GM18517 (cell line): ENCODE data around the gene PPP6R1.

Experiments
- ATAC-seq: cut with Tn5 transposase; IDR thresholded peaks from one replicate; pipeline ENCODE4 v1.9.1; 2021; ENCODE audit warnings: mild to moderate bottlenecking, moderate library complexity; ENCODE audit not compliant: unreplicated experiment

The PPP6R1 gene, protein sequence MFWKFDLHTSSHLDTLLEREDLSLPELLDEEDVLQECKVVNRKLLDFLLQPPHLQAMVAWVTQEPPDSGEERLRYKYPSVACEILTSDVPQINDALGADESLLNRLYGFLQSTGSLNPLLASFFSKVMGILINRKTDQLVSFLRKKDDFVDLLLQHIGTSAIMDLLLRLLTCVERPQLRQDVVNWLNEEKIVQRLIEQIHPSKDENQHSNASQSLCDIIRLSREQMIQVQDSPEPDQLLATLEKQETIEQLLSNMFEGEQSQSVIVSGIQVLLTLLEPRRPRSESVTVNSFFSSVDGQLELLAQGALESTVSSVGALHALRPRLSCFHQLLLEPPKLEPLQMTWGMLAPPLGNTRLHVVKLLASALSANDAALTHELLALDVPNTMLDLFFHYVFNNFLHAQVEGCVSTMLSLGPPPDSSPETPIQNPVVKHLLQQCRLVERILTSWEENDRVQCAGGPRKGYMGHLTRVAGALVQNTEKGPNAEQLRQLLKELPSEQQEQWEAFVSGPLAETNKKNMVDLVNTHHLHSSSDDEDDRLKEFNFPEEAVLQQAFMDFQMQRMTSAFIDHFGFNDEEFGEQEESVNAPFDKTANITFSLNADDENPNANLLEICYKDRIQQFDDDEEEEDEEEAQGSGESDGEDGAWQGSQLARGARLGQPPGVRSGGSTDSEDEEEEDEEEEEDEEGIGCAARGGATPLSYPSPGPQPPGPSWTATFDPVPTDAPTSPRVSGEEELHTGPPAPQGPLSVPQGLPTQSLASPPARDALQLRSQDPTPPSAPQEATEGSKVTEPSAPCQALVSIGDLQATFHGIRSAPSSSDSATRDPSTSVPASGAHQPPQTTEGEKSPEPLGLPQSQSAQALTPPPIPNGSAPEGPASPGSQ

GRCh38 chr19:55258828-55259539 lies at the start of gene PPP6R1:
Gene PPP6R1 (minus strand): TSS chr19:55259017. CDS start chr19:55247103, 11,914 bp downstream.
- ATAC-seq, result peak; percentile 73

DNA sequence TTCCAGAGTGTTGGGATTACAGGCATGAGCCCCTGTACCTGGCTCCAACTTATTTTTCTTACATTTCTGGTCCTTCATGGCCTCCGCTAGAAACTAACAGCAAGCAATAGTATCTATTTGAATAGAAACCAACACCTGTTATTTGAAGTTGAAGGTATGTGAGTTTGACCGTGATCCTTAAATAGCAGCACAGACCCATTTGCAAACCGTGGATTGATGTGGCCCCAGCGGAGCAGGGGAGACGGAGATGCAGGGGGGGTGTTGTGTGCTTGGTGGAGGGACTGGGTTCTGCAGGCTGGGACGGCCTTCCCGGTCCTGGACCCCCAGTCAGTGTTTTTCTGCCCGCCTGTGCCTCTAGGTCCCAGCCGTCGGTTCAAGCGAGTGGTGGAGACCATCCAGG lies 49.5 kb upstream of the PPP6R1 start:
- no peak for ATAC-seq

DNA sequence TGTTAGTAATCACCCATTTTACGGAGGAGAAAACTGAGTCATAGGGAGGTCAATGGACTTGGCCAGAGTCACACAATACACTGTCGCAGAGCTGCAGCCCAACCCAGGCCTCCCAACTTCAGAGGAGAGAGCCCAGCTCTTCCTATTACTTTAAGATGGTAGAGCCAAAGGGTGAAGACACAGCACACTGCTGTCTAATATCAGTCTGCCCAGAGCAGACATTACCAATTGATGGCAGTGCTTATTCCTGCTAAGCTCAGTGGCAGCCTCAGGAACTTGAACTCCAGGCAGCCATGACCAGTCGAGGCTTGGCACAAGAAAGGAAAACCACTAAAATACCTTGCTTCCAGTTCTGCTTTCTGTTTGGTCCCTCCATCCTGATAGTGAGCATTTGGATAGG lies 47.9 kb upstream of the PPP6R1 start:
- ATAC-seq, result no peak

DNA sequence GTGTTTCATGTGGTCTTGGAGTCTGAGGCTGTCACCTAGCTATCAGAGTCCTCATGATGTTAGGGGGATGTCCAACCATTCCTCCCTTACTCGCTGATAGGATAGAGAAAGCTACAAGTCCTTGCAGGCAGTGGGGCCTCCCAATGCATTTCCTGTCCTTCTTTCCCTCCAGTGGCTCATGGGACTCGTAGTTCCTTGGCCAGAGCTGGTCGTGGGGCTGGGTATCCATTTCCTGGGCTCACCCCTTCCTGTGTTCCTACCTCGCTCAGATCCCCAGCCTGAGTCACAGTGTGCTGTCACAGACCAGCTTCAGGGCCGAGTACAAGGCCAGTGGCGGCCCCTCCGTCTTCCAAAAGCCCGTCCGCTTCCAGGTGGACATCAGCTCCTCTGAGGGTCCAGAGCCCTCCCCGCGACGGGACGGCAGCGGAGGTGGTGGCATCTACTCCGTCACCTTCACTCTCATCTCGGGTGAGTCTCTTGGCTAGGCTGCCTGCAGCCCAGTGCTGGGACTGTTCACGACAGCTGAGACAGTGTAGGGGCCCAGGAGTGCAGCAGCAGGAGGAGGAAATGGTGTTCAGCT lies 47.3 kb upstream of the PPP6R1 start:
- no peak for ATAC-seq

GRCh38 chr19:55305491-55305890 lies 46.7 kb upstream of the PPP6R1 start:
- ATAC-seq, result no peak

- no peak for ATAC-seq
These were observed 46.2 kb upstream of the PPP6R1 start for GRCh38 chr19:55304980-55305379.

GRCh38 chr19:55304279-55304978 lies 45.6 kb upstream of the PPP6R1 start:
- no peak for ATAC-seq

GRCh38 chr19:55303477-55303876 lies 44.7 kb upstream of the PPP6R1 start:
- no peak for ATAC-seq

DNA sequence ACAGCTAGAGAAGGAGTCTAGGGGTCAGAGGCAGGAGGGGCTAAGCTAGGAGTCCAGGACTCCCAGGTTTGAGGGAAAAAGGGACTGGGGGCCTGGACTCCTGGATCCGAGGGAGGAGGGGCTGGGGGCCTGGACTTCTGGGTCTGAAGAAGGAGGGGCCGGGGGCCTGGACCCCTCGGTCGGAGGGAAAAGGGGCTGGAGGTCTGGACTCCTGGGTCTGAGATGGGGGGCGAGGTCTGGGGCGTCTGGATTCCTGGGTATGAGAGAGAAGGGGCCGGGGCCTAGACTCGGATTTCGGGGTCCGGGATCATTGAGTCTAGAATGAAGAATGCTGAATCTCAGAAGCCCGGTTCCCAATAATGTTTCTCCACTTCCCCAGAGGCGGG lies 43.5 kb upstream of the PPP6R1 start:
- no peak for ATAC-seq

DNA sequence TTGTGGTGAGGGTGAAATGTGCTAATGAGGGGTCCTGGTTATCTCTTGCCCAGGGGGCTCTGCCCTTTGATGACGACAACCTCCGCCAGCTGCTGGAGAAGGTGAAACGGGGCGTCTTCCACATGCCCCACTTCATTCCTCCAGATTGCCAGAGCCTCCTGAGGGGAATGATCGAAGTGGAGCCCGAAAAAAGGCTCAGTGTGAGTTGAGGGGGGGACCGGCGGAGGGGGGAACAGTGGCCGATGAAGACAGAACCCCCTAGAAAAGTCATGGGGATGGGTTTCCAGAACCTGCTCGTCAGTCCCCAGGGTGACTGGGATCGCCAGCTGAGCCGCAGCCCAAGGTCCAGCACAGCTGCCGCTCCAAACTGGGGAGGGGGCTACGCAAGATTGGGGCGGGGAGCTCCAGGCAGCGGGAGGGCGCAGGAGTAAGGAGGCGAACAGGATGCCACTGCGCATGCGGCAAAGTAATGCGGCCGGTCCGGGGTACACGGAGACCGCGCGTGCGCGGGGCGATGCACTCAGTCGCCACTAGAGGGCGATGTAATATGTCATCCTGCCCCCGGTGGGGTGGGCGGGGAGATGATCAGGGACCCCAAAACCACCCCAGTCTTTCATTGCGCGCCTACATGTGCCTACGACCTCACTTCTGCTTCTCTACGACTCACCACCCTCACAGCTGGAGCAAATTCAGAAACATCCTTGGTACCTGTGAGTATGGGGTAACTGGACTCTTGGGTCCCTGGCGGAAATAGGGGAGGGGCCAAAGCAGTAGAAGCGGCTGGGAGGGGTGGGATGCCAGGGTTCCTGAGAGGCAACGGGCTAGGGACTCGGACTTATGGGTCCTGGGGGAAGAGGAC lies 42.9 kb upstream of the PPP6R1 start:
- peak; percentile 59 for ATAC-seq

- no peak for ATAC-seq
These were observed 42.2 kb upstream of the PPP6R1 start for GRCh38 chr19:55300886-55301458.

DNA sequence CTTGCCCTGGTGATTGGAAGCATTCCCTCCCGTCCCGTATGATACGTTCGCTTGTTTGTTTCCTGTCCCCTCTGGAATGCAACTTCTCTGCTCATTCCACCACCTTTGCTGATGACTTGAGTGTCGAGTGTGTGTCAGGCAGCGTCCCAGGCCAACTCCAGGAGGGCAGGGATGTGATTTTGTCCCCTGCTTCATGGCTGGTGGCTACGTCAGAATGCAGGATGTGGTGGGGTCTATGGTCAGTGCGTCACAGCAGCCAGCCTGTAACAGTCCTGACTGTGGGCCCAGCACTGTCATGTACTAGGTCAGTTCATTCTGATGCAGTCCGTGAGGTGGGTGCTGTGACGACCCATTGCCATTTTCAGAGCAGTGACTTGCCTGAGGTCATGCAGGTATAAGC lies 41.2 kb upstream of the PPP6R1 start:
- ATAC-seq, result no peak

GRCh38 chr19:55297267-55297666 lies 38.5 kb upstream of the PPP6R1 start:
- no peak for ATAC-seq

- no peak for ATAC-seq
These were observed 30.4 kb upstream of the PPP6R1 start for GRCh38 chr19:55289117-55289796.

- no peak for ATAC-seq
These were observed 28.7 kb upstream of the PPP6R1 start for GRCh38 chr19:55287361-55288079.

DNA sequence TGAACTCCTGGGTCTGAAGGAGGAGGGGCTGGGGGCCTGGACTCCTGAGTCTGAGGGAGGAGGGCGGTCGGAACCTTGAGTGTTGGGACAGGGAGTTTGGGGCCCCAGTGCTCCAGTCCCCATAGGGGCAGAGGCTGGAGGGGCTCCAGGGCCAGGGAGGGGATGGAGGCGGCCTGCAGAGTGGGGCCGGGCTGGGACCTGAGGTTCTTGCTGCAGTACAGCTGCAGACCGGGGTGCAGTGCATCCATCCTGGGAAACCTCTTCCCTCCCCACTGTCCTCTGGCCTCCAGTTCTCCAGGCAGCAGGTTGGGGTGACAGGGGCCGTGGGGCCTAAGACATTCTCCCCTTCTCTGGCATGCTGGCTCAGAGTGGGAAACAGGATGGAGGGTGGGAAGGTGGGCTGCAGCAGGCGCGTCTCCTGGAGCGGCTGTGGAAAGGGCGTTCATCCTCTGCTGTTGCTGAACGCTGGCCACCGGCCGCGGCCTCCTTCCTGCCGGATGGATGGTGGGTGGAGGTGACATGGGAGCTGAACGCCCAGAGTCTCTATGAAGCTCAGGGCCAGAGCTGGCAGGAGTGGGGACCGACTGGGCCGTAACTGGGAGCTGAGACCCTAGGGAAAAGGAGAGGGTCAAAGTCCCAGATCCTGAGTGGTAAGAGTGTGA lies 26.5 kb upstream of the PPP6R1 start:
- no peak for ATAC-seq

DNA sequence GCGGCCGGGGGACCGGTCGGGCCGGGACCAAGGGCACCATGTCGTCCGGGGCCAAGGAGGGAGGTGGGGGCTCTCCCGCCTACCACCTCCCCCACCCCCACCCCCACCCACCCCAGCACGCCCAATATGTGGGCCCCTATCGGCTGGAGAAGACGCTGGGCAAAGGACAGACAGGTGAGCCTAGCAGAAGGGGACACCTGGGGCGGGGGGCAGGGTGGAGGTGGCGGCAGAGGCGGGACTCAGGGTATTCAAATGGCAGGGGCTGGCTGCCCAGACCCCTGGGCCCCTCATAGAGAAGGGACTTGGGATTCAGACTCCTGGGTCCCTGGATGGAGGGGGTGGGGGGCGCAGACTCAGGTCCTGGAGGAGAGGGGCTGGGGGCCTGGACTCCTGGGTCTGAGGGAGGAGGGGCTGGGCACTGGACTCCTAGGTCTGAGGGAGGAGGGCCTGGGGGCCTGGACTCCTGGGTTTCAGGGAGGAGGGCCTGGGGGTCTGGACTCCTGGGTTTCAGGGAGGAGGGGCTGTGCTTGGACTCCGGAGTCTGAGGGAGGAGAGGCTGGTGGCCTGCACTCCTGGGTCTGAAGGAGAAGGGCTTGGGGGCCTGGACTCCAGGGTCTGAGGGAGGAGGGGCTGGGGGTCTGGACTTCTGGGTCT lies 25.7 kb upstream of the PPP6R1 start:
- ATAC-seq, result no peak
